HUES6 (cell line): ENCODE results near the gene GOLGA6L10.
"Not testable (repeated sequence)": the region's sequence is repeated elsewhere in the genome, so short reads cannot be mapped to it uniquely, and the experiment has no call there.

Experiments
- H3K27ac ChIP-seq: 2 replicates; pipeline ENCODE4 v1.7.0; 2013; ENCODE audit warnings: low read depth, mild to moderate bottlenecking, low read length, inconsistent platforms
- H3K27me3 ChIP-seq: 2 replicates; pipeline ENCODE4 v1.6.1; 2013; ENCODE audit warnings: low read length; ENCODE audit not compliant: control insufficient read depth, insufficient read depth
- H3K36me3 ChIP-seq: 2 replicates; pipeline ENCODE4 v1.6.1; 2013; ENCODE audit warnings: low read length; ENCODE audit not compliant: control insufficient read depth, insufficient read depth
- H3K4me1 ChIP-seq: 2 replicates; pipeline ENCODE4 v1.6.1; 2013; ENCODE audit warnings: low read length; ENCODE audit not compliant: control insufficient read depth, insufficient read depth
- H3K4me3 ChIP-seq: 2 replicates; pipeline ENCODE4 v1.5.1; 2013; ENCODE audit warnings: low read depth, low read length
- H3K9ac ChIP-seq: one replicate; pipeline ENCODE4 v1.6.1; 2013; ENCODE audit warnings: mild to moderate bottlenecking, low read length
- H3K9me3 ChIP-seq: 2 replicates; pipeline ENCODE4 v1.6.1; 2013; ENCODE audit warnings: low read depth, low read length; ENCODE audit not compliant: control insufficient read depth, insufficient read depth

Gene GOLGA6L10

DNA sequence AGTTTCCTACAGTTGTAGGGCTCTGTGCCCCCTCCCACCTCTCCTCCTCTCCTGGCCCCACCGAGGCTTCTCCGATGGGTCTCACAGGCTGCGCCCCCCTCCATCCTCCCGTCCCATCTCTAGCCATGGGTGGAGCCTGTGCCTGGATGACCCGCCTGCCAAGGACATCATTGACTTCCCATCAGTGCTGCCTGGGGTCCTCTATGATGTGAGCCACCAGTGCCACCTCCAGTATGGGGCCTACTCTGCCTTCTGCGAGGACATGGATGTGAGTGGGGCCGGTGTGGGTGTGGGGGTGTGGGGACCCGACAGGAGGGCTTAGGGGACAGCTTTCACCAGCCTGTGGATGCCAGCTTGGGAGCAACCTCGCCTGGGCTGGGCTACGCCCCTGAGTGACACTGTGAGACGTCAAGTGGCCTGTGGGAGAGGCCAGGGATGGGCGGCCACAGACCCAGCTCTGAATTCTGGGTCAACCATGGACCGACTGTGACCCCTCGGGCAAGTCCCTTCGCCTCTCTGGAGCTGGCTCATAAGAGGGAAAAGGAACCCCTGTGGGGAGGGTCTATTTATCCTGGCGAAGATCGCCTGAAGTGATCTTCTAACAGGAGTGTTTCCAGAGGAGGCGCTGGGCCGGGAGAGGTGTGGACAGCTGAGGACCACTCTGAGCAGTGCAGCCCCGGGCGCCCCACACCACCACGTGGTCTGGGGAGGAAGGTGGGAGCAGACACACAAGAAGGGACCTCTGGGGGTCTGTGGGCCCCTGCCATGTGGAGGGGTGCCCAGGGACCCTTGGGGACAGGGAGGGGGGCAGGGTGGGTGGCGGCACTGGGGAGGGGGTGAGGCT, 32.8 kb downstream of the GOLGA6L10 start:
- H3K4me3 ChIP-seq, H3K27me3 ChIP-seq, H3K9ac ChIP-seq, H3K27ac ChIP-seq, H3K4me1 ChIP-seq, H3K36me3 ChIP-seq, H3K9me3 ChIP-seq: not testable (repeated sequence)

DNA sequence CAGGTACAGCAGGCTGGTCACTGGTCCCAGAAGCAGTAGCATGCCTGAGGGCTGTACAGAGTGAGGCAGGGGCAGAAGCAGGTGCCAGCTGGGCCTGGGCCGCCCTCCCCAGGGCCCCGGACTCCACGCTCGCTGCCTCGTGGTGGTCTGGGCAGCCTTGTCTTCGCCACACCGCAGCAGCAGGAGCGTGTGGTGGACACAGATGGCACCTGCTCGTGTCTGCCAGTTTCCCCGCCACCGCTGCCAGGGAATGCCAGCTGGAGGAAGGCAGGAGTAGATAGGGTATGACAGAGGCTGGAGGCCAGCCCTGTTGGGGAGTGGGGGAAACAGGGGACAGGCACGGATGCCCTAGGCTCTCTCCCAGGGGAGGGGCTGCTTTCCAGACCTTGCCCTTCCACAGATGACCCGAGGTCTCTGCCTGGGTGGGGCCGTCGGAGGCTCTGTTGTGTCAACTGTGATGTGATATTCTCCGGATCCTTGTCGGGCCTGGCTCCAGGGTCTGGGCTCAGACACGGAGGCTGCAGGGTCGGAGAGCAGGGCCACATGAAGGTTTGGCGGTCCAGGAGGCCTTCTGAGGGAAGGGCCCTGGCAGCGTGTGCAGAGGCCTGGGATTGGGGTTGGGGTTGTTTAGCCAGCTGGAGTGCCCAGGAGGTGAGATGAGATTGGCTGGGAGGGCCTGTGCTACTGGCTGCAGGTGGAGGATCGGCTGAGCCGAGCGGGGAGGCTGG, 33.6 kb downstream of the GOLGA6L10 start:
- H3K4me3 ChIP-seq: no peak overlapping the region
- H3K27ac ChIP-seq: no peak overlapping the region
- H3K9ac ChIP-seq: no peak overlapping the region
- H3K9me3 ChIP-seq: no peaks in the 10 kb centered on the region; the same call in 1 of the 2 replicates
- no peaks in the 10 kb centered on the region for H3K36me3 ChIP-seq
- no peaks in the 10 kb centered on the region for H3K27me3 ChIP-seq
- no peaks in the 10 kb centered on the region for H3K4me1 ChIP-seq

GRCh38 chr15:82314769-82315518, 34.3 kb downstream of the GOLGA6L10 start:
- no peak overlapping the region for H3K27ac ChIP-seq
- H3K9ac ChIP-seq: no peak overlapping the region
- H3K4me1 ChIP-seq: no peaks in the 10 kb centered on the region
- H3K27me3 ChIP-seq: no peaks in the 10 kb centered on the region
- no peak overlapping the region for H3K4me3 ChIP-seq
- no peaks in the 10 kb centered on the region for H3K36me3 ChIP-seq
- peaks cover 3% of the 10 kb centered on the region; the same call in 1 of the 2 replicates for H3K9me3 ChIP-seq

DNA sequence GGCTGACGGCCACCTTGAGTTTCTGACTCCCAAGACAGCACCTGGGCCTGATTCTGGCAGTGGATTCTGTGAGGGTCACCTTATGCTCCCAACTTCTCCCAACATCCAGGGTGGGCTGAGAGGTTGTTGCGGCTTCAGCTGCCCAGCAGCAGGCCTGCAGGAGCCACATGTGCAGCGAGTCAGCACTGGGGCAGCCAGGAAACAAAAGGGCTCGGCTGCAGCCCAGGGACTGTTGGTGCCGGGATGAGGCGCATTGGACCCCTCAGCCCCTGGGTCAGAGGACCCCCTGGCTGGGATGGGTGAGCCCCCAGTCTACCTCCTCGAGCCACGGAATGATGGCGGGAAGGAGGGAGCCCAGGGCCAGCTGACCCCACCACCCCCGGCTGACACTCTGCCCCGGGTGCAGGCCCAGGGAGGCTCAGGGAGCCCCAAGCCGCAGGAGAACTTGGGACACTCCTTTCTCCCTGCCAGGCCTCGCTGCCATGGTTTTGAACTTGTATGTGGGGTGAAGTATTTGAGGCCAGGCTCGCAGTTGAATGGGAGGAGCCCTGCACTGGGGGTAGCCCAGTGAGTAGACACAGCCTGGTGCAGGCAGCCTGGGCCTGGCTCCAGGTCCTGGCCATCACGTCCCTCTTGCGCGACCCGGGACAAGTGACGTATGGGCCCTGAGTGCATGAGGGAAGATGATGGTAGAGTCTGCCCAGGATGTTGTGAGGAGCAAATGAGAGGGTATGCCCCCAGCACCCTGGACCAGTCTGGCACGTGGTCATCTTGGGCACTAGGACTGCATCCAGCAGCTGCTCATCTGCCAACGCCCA, 35.1 kb downstream of the GOLGA6L10 start:
- H3K27ac ChIP-seq, H3K4me3 ChIP-seq, H3K36me3 ChIP-seq, H3K9ac ChIP-seq, H3K9me3 ChIP-seq, H3K27me3 ChIP-seq, H3K4me1 ChIP-seq: not testable (repeated sequence)

DNA sequence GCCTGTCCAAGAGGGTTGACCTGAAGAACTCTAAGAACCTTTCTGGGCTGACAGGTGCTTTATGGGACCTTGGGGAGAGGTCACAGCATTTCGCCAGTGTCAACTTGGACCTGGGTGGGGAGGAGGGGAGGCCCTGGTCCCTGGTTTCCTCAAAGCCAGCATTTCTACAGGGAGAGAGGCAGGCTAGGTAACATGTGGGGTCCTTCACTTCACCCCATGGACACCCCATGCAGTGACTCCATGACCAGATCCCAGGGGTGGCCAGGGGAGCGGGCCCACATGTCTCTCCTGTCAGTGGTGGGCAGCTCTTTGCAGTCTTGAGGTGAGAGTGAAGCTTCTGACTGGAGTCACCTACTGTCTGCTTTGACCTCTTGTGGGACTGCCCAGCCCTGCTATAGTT, 35.8 kb downstream of the GOLGA6L10 start:
- Histone ChIP-seq H3K36me3 (no peaks in the 10 kb centered on the region), H3K4me1 (no peaks in the 10 kb centered on the region), H3K9me3 (peaks cover 3% of the 10 kb centered on the region; the same call in 1 of the 2 replicates), H3K9ac (no peak overlapping the region), H3K27me3 (no peaks in the 10 kb centered on the region), H3K27ac (no peak overlapping the region), H3K4me3 (no peak overlapping the region)

DNA sequence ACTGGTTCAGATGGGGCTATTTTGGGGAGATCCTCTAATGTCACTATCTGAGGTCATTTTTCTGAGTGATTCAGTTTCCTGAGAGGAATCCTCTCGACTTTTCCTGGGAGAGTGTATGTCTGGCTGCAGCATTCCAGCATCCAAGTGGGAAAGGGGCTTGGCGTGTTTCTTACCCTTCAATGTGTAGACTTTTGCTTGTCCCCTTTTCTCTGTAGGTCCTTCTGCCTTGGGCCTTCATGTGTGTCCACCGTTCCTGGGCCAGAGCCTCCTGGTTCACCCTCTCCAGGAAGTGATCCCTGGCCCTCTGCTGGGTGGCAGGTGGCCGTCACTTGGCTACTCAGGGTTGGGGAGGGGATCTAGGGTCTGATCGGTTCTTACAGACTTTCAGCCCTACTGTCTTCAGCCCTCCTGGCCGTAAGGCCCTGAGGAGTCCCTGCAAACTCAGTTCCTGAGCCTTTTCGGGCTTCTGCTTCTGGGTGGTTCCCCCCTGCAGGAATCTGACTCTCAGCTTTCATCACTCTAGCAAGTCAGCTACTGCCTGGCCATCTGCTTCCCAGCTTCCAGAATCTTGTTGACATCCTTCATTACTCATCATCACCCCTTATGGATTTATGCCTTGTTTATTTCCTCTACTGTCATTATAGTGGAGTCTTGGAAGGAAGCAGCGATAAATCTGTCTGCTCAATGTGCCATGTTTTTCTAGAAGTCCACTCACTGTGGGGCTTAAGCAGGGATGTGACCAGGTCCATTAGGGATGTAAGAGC, 36.5 kb downstream of the GOLGA6L10 start:
- Histone ChIP-seq H3K4me3 (no peak overlapping the region), H3K4me1 (no peaks in the 10 kb centered on the region), H3K36me3 (no peaks in the 10 kb centered on the region), H3K9me3 (peaks cover 3% of the 10 kb centered on the region; the same call in 1 of the 2 replicates), H3K27me3 (no peaks in the 10 kb centered on the region), H3K9ac (no peak overlapping the region), H3K27ac (no peak overlapping the region)

- not testable (repeated sequence) for H3K9me3 ChIP-seq, H3K9ac ChIP-seq, H3K36me3 ChIP-seq, H3K27me3 ChIP-seq, H3K4me3 ChIP-seq, H3K27ac ChIP-seq, H3K4me1 ChIP-seq
Measured at GRCh38 chr15:82311321-82311720, 38.0 kb downstream of the GOLGA6L10 start.

DNA sequence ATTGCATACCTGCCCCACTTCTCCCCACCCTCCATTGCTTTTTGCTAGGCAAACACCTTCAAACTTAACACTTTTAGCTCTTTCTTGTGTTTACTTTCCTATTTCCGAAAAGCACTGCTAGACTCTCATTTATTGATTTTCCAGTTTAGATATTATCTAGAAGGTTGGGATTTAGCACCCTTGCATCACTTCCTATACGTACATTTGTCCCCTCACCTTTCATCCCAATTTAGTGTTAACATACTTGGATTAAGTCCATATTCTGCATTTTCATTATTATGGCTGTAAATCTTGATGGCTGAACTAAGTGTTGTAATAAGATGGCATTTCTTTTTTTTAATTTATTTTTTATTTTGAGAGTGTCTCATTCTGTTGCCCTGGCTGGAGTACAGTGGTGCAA, 39.5 kb downstream of the GOLGA6L10 start:
- H3K36me3 ChIP-seq: no peaks in the 10 kb centered on the region
- peaks cover 3% of the 10 kb centered on the region; the same call in 1 of the 2 replicates for H3K9me3 ChIP-seq
- H3K4me3 ChIP-seq: no peak overlapping the region
- H3K27me3 ChIP-seq: no peaks in the 10 kb centered on the region
- H3K27ac ChIP-seq: no peak overlapping the region
- H3K9ac ChIP-seq: no peak overlapping the region
- H3K4me1 ChIP-seq: no peaks in the 10 kb centered on the region

DNA sequence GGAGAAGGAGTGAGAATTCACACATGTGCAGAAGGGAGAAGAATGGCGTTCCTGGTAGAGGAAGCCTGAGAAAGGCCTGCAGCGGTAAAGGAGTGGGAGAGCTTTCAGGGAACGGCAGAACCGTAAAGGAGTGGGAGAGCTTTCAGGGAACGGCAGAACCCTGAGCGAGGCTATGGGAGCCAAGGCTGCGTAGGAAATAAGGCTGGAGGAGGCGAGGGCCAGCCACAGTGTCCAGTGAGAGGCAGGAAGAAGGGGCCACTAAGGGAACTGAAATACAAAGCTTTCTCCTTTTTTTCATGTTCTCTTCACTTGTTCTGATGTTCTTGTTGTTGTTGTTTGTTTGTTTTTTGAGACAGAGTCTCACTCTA, 41.6 kb downstream of the GOLGA6L10 start:
- Histone ChIP-seq H3K4me1 (no peaks in the 10 kb centered on the region), H3K27ac (no peak overlapping the region), H3K9ac (no peak overlapping the region), H3K36me3 (no peaks in the 10 kb centered on the region), H3K4me3 (no peak overlapping the region), H3K27me3 (no peaks in the 10 kb centered on the region), H3K9me3 (peaks cover 3% of the 10 kb centered on the region; the same call in 1 of the 2 replicates)
